Hepatocyte (in vitro differentiated cells): ENCODE data around the gene CDH4. TPM values are rescaled to one million over a fixed set of nuclear protein-coding genes. Genes with fewer than 3 reads are reported as not detected.

Source experiments
- DNase-seq: peaks from one replicate; pipeline ENCODE4 v3.0.0-alpha.2; 2016; ENCODE audit warnings: low spot score
- H2AFZ ChIP-seq: fragments of 200-600 bp; sonication (generic); 2 replicates; pipeline ENCODE4 v1.6.0; 2016; ENCODE audit warnings: antibody characterized with exemption, mild to moderate bottlenecking
- H3K27ac ChIP-seq: fragments of 200-600 bp; sonication (generic); 2 replicates; pipeline ENCODE4 v1.5.1; 2016; ENCODE audit warnings: mild to moderate bottlenecking
- H3K27me3 ChIP-seq: fragments of 200-600 bp; sonication (generic); 2 replicates; pipeline ENCODE4 v1.6.1; 2016
- H3K36me3 ChIP-seq: fragments of 200-600 bp; sonication (generic); replicated peaks from 2 replicates; pipeline ENCODE4 v1.5.1; 2016; ENCODE audit warnings: low read depth; ENCODE audit not compliant: insufficient read depth
- H3K4me1 ChIP-seq: fragments of 200-600 bp; sonication (generic); 2 replicates; pipeline ENCODE4 v1.5.1; 2016; ENCODE audit warnings: mild to moderate bottlenecking, moderate library complexity; ENCODE audit not compliant: insufficient read depth
- H3K4me2 ChIP-seq: fragments of 200-600 bp; sonication (generic); 2 replicates; pipeline ENCODE4 v1.6.0; 2016
- H3K4me3 ChIP-seq: fragments of 200-600 bp; sonication (generic); 2 replicates; pipeline ENCODE4 v1.5.1; 2016; ENCODE audit warnings: mild to moderate bottlenecking
- H3K79me2 ChIP-seq: fragments of 200-600 bp; sonication (generic); 2 replicates; pipeline ENCODE4 v1.6.0; 2017; ENCODE audit warnings: mild to moderate bottlenecking
- H3K9me2 ChIP-seq: fragments of 200-600 bp; sonication (generic); replicated peaks from 2 replicates; pipeline ENCODE4 v1.6.0; 2017; ENCODE audit warnings: mild to moderate bottlenecking; ENCODE audit not compliant: insufficient read depth
- H3K9me3 ChIP-seq: fragments of 200-600 bp; sonication (generic); 2 replicates; pipeline ENCODE4 v1.5.1; 2016; ENCODE audit warnings: low read depth, mild to moderate bottlenecking
- H4K20me1 ChIP-seq: fragments of 200-600 bp; sonication (generic); 2 replicates; pipeline ENCODE4 v1.6.0; 2016; ENCODE audit warnings: mild to moderate bottlenecking; ENCODE audit not compliant: insufficient read depth, poor library complexity, severe bottlenecking
- EZH2 ChIP-seq: fragments of 200-600 bp; sonication (generic); IDR thresholded peaks from 2 replicates; pipeline ENCODE4 v1.6.1; 2016; ENCODE audit warnings: antibody characterized with exemption, mild to moderate bottlenecking, borderline replicate concordance
- EZH2phosphoT487 ChIP-seq: fragments of 200-600 bp; sonication (generic); IDR thresholded peaks from one replicate; pipeline ENCODE4 v1.6.1; 2018; ENCODE audit warnings: antibody characterized with exemption, mild to moderate bottlenecking, low read depth, moderate library complexity; ENCODE audit not compliant: unreplicated experiment, severe bottlenecking
- WGBS: methylation state at CpG from one replicate; pipeline ENCODE4 v1.1.6; 2016; ENCODE audit warnings: low lambda C conversion rate; ENCODE audit errors: missing lambda C conversion rate; 5-methylcytosine and 5-hydroxymethylcytosine counted together
- polyA plus RNA-seq: library from polyadenylated mRNA; unstranded; fragments of >200 nt; fragmentation: Nextera tagmentation; extraction: Ambion mirVana; gene quantifications from 2 replicates; pipeline ENCODE4 v1.2.1, GENCODE V29; 2016
- total RNA-seq: library from RNA; depleted of rRNA; stranded (reverse); fragments of >200 nt; gene quantifications from 2 replicates; pipeline ENCODE4 v1.2.3, GENCODE V29; 2014
- TF ChIP-seq, protein P1 (sequence below): fragments of 200-600 bp; sonication (generic); IDR thresholded peaks from 2 replicates; pipeline ENCODE4 v1.5.1; 2016; ENCODE audit warnings: antibody characterized with exemption, mild to moderate bottlenecking; ENCODE audit not compliant: poor library complexity

CDH4 gene
- total and polyA plus RNA-seq, 2 experiments from 2014 or later: 0.53 to 0.73 TPM

DNA sequence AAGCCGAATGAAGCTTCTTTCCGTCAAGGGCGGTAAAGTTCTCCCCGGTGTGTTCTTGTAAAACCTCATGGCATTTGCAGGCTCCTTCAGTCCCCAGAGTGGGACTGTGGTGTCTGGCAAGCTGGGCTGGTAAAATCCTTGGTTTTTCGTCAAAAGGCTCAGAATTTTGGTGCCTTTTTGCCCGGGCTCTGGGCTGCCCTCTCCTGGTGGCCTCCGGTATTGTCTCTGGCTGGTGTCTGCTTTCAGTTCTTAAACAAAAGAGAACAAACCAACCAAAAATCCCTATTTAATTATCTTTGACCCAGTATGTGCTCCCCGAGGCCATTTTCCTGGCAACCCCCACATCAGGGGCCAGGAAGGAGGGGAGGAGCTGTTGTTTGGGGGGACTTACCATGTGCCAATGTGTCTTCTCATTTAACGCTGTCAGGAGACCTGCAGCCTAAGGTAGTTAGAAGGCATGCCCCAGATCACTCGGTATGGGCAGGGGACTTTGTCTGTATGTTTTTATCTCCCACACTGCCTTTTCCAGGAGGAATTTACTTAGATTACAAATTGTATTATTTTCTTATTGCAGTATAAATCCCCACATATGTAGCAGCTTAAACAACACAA lies 11.1 kb downstream of the CDH4 start:
- Histone ChIP-seq H3K4me2 (no peak overlapping the region), H3K9me2 (no peaks in the 10 kb centered on the region), H2AFZ (no peak overlapping the region), H3K4me3 (no peak overlapping the region), H3K4me1 (no peaks in the 10 kb centered on the region), H4K20me1 (no peaks in the 10 kb centered on the region), H3K9me3 (no peaks in the 10 kb centered on the region), H3K36me3 (no peaks in the 10 kb centered on the region), H3K79me2 (no peaks in the 10 kb centered on the region), H3K27me3 (peaks cover 62% of the 10 kb centered on the region), H3K27ac (no peak overlapping the region)
- 36% methylated on average over 10 of the region's 10 CpGs for WGBS
- DNase-seq: peak; percentile 22
- no peak for TF ChIP-seq EZH2phosphoT487
- TF ChIP-seq, protein P1, sequence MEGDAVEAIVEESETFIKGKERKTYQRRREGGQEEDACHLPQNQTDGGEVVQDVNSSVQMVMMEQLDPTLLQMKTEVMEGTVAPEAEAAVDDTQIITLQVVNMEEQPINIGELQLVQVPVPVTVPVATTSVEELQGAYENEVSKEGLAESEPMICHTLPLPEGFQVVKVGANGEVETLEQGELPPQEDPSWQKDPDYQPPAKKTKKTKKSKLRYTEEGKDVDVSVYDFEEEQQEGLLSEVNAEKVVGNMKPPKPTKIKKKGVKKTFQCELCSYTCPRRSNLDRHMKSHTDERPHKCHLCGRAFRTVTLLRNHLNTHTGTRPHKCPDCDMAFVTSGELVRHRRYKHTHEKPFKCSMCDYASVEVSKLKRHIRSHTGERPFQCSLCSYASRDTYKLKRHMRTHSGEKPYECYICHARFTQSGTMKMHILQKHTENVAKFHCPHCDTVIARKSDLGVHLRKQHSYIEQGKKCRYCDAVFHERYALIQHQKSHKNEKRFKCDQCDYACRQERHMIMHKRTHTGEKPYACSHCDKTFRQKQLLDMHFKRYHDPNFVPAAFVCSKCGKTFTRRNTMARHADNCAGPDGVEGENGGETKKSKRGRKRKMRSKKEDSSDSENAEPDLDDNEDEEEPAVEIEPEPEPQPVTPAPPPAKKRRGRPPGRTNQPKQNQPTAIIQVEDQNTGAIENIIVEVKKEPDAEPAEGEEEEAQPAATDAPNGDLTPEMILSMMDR: peak; percentile 69

DNA sequence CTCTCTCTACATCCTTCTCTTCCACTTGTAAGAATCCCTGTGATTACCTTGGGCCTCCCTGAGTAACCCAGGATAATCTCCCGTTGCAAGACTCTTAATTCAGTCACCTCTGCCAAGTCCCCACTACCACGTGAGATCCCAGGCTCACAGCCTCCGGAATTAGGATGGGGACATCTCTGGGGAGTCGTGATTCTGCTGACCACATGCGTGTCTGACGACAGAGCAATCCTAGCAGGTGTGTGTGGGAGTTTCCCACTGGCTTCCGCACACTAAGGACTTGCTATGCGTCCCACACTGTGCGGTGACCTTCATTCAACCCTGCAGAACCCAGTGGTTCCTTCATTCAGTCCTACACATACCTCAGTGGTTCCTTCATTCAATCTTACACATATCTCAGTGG lies 11.9 kb downstream of the CDH4 start:
- H3K4me2 ChIP-seq: no peak overlapping the region
- no peak for DNase-seq
- H2AFZ ChIP-seq: no peak overlapping the region
- no peak overlapping the region for H3K4me3 ChIP-seq
- H3K36me3 ChIP-seq: no peaks in the 10 kb centered on the region
- H3K27me3 ChIP-seq: peaks cover 62% of the 10 kb centered on the region
- no peaks in the 10 kb centered on the region for H3K9me3 ChIP-seq
- H3K4me1 ChIP-seq: no peaks in the 10 kb centered on the region
- 92% methylated on average over 9 of the region's 9 CpGs for WGBS
- H4K20me1 ChIP-seq: no peaks in the 10 kb centered on the region
- H3K27ac ChIP-seq: no peak overlapping the region
- no peaks in the 10 kb centered on the region for H3K9me2 ChIP-seq
- H3K79me2 ChIP-seq: no peaks in the 10 kb centered on the region
- TF ChIP-seq EZH2phosphoT487: no peak
- TF ChIP-seq, protein P1: no peak
- TF ChIP-seq EZH2: no peak

DNA sequence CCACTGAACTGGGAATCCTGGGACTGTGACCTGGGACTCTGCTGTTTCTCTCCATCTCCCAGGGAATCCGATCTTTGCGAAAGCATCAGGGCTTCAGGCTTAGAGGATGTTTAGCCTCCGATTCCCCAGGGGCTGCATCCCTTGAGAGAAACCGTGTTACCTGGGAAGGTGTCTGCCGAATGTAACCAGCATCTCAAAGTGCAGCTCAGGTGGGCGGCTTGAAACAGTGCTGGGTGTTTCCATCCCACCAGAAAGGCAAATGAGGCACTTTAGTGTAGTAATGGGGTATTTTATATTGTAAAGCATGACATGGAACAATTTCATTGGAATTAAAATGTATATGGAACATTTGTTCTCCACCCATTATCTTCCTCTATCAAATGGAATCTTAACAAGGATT lies 15.2 kb downstream of the CDH4 start:
- 81% methylated on average over 6 of the region's 6 CpGs for WGBS
- no peaks in the 10 kb centered on the region for H3K9me2 ChIP-seq
- no peaks in the 10 kb centered on the region for H3K79me2 ChIP-seq
- H3K4me1 ChIP-seq: no peaks in the 10 kb centered on the region
- no peak for TF ChIP-seq EZH2phosphoT487
- TF ChIP-seq, protein P1: no peak
- TF ChIP-seq EZH2: no peak
- H4K20me1 ChIP-seq: no peaks in the 10 kb centered on the region
- no peak overlapping the region for H3K4me3 ChIP-seq
- H3K27me3 ChIP-seq: peaks cover 35% of the 10 kb centered on the region
- H3K4me2 ChIP-seq: no peak overlapping the region
- H2AFZ ChIP-seq: no peak overlapping the region
- H3K36me3 ChIP-seq: no peaks in the 10 kb centered on the region
- no peak overlapping the region for H3K27ac ChIP-seq
- no peak for DNase-seq
- H3K9me3 ChIP-seq: no peaks in the 10 kb centered on the region

DNA sequence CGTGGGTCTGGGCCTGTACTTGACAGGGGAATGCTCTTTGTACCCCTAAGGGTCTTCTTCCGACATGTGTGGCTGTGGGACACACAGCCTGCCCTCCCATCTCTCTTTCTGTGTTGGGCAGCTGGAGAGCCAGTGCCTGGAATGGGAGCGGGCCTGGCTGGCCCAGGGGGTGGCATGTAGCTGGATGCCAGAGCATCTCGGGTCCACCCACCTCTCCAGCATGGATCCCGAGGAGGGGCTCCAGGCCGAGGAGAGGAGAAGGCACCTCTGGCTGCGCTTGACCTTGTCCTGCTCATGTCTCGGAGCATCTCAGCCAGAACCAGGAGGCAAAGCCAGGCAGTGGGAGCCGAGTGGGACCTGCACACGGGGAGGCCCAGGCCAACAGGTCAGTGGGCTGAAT lies 16.0 kb downstream of the CDH4 start:
- H3K4me1 ChIP-seq: no peaks in the 10 kb centered on the region
- H2AFZ ChIP-seq: no peak overlapping the region
- H3K9me2 ChIP-seq: no peaks in the 10 kb centered on the region
- H4K20me1 ChIP-seq: no peaks in the 10 kb centered on the region
- no peak overlapping the region for H3K4me3 ChIP-seq
- no peak for DNase-seq
- H3K4me2 ChIP-seq: no peak overlapping the region
- H3K9me3 ChIP-seq: no peaks in the 10 kb centered on the region
- H3K27ac ChIP-seq: no peak overlapping the region
- no peak for TF ChIP-seq EZH2phosphoT487
- TF ChIP-seq, protein P1: no peak
- TF ChIP-seq EZH2: no peak
- no peaks in the 10 kb centered on the region for H3K36me3 ChIP-seq
- 88% methylated on average over 10 of the region's 10 CpGs for WGBS
- no peaks in the 10 kb centered on the region for H3K79me2 ChIP-seq
- H3K27me3 ChIP-seq: peaks cover 27% of the 10 kb centered on the region
